DOHH2 (cell line): ENCODE results near the gene SRPRA.

Experiments
- H3F3A ChIP-seq: fragments of 200-600 bp; sonication (generic), shearing (Covaris generic); 2 replicates; pipeline ENCODE4 v1.6.0; 2016; ENCODE audit warnings: antibody characterized with exemption, mild to moderate bottlenecking; ENCODE audit not compliant: control insufficient read depth, insufficient read depth
- H3K27ac ChIP-seq: fragments of 200-600 bp; sonication (generic); 2 replicates; pipeline ENCODE4 v1.5.1; 2014; ENCODE audit warnings: low read depth, mild to moderate bottlenecking, low read length, moderate library complexity
- H3K27me3 ChIP-seq: fragments of 200-600 bp; sonication (generic); 2 replicates; pipeline ENCODE4 v1.6.1; 2014; ENCODE audit warnings: mild to moderate bottlenecking, low read length, mixed read lengths; ENCODE audit not compliant: control insufficient read depth
- H3K36me3 ChIP-seq: fragments of 200-600 bp; sonication (generic); 2 replicates; pipeline ENCODE4 v1.6.1; 2014; ENCODE audit warnings: mild to moderate bottlenecking, low read length, moderate library complexity, mixed read lengths; ENCODE audit not compliant: control insufficient read depth
- H3K4me1 ChIP-seq: fragments of 200-600 bp; sonication (generic); 2 replicates; pipeline ENCODE4 v1.6.1; 2014; ENCODE audit warnings: mild to moderate bottlenecking, low read length, mixed read lengths; ENCODE audit not compliant: control insufficient read depth
- H3K4me2 ChIP-seq: fragments of 200-600 bp; sonication (generic); 2 replicates; pipeline ENCODE4 v1.6.0; 2014; ENCODE audit warnings: mild to moderate bottlenecking, low read length, moderate library complexity
- H3K4me3 ChIP-seq: fragments of 200-600 bp; sonication (generic); 2 replicates; pipeline ENCODE4 v1.5.1; 2014; ENCODE audit warnings: mild to moderate bottlenecking, low read length, mixed read lengths
- H3K79me2 ChIP-seq: fragments of 200-600 bp; sonication (generic); 2 replicates; pipeline ENCODE4 v1.6.1; 2014; ENCODE audit warnings: mild to moderate bottlenecking, low read length, mixed read lengths; ENCODE audit not compliant: control insufficient read depth
- H3K9me2 ChIP-seq: fragments of 200-600 bp; sonication (generic); replicated peaks from 2 replicates; pipeline ENCODE4 v1.6.1; 2014; ENCODE audit warnings: mild to moderate bottlenecking, low read length, mixed read lengths; ENCODE audit not compliant: control insufficient read depth
- H3K9me3 ChIP-seq: fragments of 200-600 bp; sonication (generic); 2 replicates; pipeline ENCODE4 v1.6.1; 2014; ENCODE audit warnings: antibody characterized with exemption, low read length, mixed read lengths; ENCODE audit not compliant: control insufficient read depth, insufficient read depth
- H4K20me1 ChIP-seq: fragments of 200-600 bp; sonication (generic); 2 replicates; pipeline ENCODE4 v1.6.0; 2014; ENCODE audit warnings: low read depth, mild to moderate bottlenecking, antibody characterized with exemption, low read length, moderate library complexity; ENCODE audit not compliant: control insufficient read depth, insufficient read depth
- CTCF ChIP-seq: fragments of 200-600 bp; sonication (generic); IDR thresholded peaks from one replicate; pipeline ENCODE4 v1.5.1; 2014; ENCODE audit warnings: antibody characterized with exemption, mild to moderate bottlenecking, low read depth, low read length; ENCODE audit not compliant: poor library complexity, severe bottlenecking
- EZH2phosphoT487 ChIP-seq: fragments of 200-600 bp; sonication (generic); IDR thresholded peaks from 2 replicates; pipeline ENCODE4 v1.6.1; 2017; ENCODE audit warnings: borderline replicate concordance, mild to moderate bottlenecking, antibody characterized with exemption, low read length, moderate library complexity, mixed read lengths

SRPRA gene

GRCh38 chr11:126217491-126217890, 51.2 kb downstream of the SRPRA start:
- Histone ChIP-seq H3K79me2 (peaks cover 78% of the 10 kb centered on the region), H4K20me1 (0 out of 2 replicates have a peak, but pooled peaks cover 3% of the 10 kb centered on the region), H3K4me3 (no peak overlapping the region), H3K27me3 (no peaks in the 10 kb centered on the region), H3F3A (no peaks in the 10 kb centered on the region), H3K9me3 (no peaks in the 10 kb centered on the region), H3K9me2 (no peaks in the 10 kb centered on the region), H3K4me1 (peaks cover 17% of the 10 kb centered on the region), H3K27ac (no peak overlapping the region), H3K4me2 (peak overlapping the region; percentile 10; the same call in 1 of the 2 replicates), H3K36me3 (no peaks in the 10 kb centered on the region)
- no peak for TF ChIP-seq CTCF
- TF ChIP-seq EZH2phosphoT487 = no peak

GRCh38 chr11:126216526-126217305, 52.0 kb downstream of the SRPRA start:
- TF ChIP-seq EZH2phosphoT487 (no peak), CTCF (no peak)
- Histone ChIP-seq H3K9me3 (no peaks in the 10 kb centered on the region), H3K79me2 (peaks cover 80% of the 10 kb centered on the region), H3K9me2 (no peaks in the 10 kb centered on the region), H3K36me3 (no peaks in the 10 kb centered on the region), H3K27me3 (no peaks in the 10 kb centered on the region), H3K4me1 (peaks cover 22% of the 10 kb centered on the region), H4K20me1 (0 out of 2 replicates have a peak, but pooled peaks cover 3% of the 10 kb centered on the region), H3K4me2 (no peak overlapping the region), H3F3A (no peaks in the 10 kb centered on the region), H3K27ac (no peak overlapping the region), H3K4me3 (no peak overlapping the region)

- Histone ChIP-seq H3K4me2 (no peak overlapping the region), H3K9me2 (no peaks in the 10 kb centered on the region), H3F3A (no peaks in the 10 kb centered on the region), H3K9me3 (no peaks in the 10 kb centered on the region), H3K4me1 (peaks cover 28% of the 10 kb centered on the region), H3K27ac (no peak overlapping the region), H3K79me2 (peaks cover 82% of the 10 kb centered on the region), H3K4me3 (no peak overlapping the region), H3K27me3 (no peaks in the 10 kb centered on the region), H4K20me1 (0 out of 2 replicates have a peak, but pooled peaks cover 3% of the 10 kb centered on the region), H3K36me3 (peaks cover 6% of the 10 kb centered on the region; the same call in 1 of the 2 replicates)
- TF ChIP-seq EZH2phosphoT487 = no peak
- TF ChIP-seq CTCF = no peak
These were observed 53.9 kb downstream of the SRPRA start for GRCh38 chr11:126214841-126215240.
